Stimulated activated CD4-positive, alpha-beta T cell treated with anti-CD3 and anti-CD28 coated beads, Interleukin-15, amount 100 ng/mL, for 24 hours (primary cell): Measurements from ENCODE around the gene FGFBP2.

Experiments
- DNase-seq: peaks from one replicate; pipeline ENCODE4 v3.0.0-alpha.2; 2020

The FGFBP2 gene, protein sequence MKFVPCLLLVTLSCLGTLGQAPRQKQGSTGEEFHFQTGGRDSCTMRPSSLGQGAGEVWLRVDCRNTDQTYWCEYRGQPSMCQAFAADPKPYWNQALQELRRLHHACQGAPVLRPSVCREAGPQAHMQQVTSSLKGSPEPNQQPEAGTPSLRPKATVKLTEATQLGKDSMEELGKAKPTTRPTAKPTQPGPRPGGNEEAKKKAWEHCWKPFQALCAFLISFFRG

DNA sequence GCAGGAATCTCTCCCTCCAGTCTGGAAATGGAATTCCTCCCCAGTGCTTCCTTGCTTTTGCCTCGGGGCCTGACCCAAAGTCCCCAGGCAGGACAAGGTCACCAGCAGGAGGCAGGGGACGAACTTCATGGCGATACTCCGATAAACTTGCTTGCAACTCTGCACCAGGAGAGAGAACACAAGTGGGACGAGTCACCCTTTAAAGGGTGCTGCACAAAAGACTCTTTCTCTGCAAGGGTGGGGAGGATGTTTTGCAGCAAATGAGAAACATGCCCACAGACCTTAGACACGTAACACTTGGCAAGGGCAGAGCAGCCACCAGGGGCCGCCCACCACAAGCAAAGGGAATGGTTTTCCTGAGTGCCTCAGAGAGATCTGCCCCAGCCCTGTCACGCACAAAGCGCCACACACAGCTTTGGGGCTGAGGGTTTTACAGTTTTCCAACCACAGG is at the start of gene FGFBP2:
TSS of gene FGFBP2 (minus strand) at position 175 of the 451 bp plus-strand sequence. CDS start at position 129, 46 bp downstream.
- DNase-seq: peak; percentile 76

DNA sequence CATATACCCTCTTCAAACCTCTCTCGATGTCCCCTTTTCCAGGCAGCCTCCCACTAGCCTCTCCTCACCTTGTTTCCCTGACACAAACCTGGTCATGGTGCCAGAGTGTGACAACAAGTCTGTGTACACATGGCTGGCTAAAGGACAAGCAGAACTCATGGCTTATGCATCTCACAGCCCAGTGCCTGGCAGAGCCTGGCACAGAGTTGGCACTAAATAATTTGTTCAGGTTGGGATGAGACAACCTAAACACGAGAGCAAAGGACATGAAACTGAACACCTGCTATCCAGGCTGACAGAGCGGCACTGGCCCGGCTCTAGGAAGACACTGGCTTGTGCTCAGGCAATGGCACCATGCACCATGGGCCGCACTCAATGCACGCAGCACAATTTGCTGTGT is 48.2 kb upstream of the FGFBP2 start:
- DNase-seq: no peak

DNA sequence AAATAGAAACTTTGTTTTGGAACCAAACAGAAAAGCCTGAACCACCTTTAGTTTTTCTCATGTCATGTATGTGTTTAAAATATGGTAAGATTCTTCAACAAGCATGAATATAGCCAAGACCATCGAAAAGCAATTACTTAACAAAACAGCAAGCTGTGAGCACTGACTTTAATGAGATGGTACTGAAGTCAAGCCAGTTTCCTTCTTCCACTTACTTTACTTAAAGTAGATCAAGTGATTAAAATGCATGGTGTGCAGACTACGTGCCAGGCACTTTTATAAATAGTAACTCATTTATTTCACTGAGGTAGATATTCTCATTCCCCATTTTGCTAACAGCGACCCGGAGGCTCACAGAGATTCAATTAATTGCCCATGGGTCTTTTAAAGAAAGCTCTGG is 46.2 kb upstream of the FGFBP2 start:
- no peak for DNase-seq

DNA sequence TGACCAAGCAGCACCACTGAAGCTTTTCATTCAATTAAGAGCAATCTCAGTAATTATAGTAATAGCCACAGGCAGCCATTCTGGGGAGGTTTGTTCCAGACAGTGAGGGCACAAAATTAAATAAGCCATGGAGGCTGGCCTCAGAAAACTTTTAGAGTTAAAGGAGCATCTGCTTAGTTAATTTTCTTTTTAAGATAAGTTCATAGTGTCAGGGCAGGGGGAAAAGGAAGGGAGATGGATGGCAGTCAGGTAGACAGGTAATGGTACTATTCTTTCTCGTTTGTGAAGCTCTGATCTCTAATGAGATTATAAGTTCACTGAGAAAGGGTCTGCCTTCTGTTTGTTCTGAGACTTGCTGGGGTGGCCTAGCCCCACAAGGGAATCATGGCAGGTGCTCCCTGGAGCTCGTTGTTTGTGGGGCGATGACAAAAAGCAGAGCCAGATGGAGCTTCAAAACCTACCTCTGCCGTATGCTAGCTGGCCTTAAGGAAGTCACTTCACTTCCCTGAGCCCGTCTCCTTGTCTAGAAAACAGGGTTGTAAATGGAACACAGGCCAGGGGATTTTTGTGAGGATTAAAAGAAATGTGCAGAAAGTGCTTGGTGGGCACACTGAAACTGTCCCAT is 44.6 kb upstream of the FGFBP2 start:
- DNase-seq: no peak

DNA sequence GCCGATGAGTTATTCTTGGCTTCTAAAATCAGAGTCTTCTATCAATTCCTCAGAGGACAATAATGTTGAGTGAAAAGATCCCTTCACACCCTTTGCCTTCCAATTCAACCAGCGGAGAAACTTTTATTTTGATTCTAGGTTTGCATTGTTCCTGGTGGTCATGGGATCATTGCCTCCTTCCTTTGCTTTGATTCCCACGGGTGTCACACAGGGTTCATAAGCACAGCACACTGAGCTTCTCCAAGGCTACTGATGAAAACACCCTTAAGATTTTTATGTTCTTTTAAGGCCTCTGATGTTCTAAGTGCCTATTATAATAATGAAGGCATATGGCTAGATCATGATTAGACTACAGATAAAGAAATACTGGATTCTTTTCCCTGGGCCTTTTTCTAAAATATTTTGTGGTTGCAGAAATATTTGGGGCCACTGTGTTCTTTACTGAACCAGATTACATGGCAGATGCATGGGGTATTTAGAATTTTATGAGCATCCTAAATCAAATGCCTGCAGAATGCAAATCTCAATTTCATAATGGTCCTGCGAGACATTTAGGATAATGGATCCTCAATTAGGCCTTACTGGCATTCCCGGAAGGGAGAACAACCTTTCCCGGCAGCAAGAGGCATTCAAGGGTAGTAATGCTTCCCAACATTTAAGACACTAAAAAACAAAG is 43.9 kb upstream of the FGFBP2 start:
- no peak for DNase-seq

DNA sequence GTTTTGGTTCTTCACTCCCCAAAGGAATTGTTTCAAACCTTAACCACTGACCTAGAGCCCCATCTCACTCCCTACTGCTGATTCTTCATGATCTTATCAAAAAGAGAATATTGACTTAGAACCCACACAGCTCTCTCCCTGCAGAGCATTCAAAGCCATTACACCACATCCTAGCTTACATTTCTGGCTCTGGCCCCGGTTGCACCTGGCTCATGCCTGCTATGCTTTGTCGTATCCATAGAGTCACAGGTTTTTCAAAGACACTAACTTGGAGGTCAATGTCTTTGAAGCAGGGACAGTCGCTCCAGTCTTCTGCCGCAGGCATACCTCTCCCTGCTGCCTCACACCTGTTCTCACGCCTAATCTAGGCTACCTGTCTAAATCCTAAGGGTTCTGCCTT is 42.7 kb upstream of the FGFBP2 start:
- no peak for DNase-seq

DNA sequence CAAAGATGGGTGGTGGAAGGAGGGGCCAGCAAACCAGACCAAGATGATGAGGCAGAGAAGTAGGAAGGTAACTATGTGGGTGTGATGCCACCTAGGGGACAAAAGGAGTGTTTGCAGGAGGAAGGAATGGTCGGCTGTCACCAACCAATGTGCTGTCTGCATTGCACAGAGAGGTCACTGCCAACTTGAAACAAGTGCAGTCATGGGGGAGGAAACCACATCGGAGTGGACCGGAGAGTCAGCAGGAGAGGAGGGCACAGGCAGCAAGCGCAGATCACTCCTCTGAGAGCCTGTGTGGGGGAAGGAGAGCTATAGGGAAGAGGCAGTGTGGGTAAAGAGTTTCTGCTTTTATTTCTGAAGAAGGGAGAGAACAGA is 38.5 kb upstream of the FGFBP2 start:
- DNase-seq: peak; percentile 55

DNA sequence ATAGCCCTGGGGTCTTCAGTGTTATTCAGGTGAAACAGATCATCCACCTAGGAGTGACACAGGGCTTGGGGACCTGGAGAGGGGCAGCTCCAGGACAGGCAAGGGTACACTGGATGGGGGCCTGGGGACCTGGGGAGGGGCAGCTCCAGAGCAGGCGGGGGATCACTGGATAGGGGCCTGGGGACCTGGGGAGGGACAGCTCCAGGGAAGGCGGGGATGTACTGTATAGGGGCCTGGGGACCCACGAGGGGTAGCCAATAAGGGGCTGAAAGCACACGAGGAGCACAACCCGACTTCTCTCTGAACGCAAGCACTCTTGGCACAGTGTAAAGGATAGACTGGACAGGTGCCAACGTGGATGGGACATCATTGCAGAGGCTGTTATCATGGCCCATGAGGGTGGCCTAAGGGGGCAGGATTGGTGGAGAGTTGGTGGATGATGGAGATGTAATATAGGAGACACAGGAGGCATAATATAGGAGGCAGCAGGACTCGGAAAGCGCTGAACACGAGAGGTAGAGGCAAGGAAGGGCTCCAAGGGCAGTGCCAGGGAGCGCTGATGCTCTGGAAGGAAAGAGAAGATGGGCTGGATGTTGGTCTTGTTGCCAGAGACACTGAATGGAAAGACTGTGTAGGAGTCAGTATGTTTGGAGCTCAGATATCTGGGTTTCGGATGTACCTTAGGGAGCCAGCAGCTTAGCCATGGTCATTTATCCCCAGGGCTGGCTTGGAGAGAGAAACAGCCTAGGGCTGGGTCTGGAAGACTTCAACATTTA is 37.9 kb upstream of the FGFBP2 start:
- no peak for DNase-seq

DNA sequence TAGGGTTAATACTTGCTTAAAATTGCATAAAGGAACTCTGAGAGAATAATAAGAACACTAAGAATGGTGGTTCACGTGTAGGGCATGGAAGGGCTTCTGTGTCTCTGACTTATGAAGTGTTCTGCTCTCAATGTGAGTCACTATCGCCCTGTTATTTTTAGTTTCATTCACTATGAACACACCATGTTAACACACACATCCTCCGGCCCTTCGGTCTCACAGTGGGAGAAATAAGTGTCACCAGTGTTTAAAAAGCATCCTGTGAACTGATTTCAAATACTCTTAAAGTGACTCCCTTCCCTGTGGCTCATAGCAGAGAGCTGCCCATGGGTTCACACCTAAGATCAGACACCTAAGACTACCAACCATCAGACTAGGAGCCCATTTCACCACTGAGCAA is 33.8 kb upstream of the FGFBP2 start:
- no peak for DNase-seq

DNA sequence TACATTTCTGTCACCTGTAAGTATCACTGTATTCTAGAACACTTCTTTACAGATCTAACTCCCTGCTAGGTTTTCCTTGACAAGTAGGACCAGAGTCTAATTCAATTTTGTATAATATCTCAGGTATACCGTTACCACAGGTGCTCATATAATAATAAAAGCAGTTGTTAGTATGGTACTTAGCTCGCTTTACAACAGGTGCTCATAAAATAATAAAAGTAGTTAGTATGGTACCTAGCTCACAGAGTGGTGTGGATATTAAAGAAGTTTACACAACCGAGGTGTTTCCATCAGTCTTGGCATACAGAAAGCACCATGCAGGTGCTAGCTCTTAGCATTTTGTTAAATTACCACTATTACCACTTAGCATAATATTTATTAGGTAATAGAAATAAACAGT is 32.9 kb upstream of the FGFBP2 start:
- DNase-seq: no peak

DNA sequence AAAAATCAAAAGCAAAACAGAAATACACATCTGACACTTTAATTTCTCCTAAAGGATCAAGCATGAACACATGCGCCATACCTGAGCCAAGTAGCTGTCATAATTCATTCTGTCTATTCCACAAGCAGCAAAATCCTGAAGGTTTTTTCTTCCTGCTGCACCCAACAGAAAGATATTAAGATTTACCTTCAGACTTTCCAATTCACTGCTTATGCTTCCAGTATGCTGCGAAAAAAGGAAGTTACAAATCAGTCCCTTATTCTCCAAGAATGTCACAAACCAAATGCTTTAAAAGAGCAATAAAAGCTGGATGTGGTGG is 29.2 kb upstream of the FGFBP2 start:
- DNase-seq: no peak

DNA sequence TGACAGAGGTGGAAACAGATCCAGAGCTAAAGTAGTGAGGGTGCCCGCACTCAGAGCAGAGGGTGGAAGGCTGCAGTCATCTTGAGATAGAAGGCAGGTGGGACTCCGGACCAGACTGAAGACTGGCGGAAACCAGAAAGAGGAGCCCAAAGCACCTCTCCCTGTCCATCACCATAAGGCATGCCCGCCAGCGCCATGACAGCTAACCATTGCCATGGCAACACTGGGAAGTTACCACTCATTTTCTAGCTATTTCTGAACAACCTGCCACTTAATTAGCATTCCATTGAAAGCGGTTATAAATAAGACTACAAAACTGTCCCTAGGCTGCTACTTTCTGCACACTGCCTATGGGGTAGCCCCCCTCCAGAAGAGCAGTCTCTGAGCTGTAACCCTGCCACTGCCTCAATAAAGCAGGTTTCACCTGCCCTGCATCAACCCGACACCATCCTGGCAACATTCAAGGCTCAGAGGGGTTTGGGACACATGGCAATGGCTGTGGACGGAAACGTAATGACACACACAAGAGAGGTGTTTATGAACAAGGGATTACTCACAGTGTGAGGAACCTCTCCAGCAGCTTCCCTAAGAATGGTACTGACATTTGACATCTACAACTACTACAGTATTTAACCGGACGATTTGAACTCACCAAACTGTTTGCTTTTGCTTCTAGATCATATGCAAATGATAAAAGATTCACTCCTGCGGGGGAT is 27.8 kb upstream of the FGFBP2 start:
- no peak for DNase-seq

DNA sequence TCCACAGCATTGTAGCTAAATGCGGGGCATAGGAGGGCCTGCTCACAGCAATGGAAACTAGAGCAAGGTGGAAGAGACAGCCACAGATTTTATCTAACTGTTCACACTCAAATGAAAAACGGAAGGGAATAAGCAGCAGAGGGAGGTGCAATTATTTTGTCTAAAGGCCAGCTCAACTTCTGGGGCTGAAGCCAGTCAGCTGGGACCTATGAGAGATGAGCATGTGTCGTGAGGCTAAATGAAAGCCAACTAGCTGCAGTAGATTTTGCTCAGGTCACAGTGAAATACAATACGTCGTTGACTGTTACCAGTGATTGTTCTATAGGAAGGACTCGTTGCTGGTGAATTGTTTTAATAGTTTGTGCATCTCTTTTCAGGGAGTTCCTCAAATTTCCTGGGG is 26.4 kb upstream of the FGFBP2 start:
- DNase-seq: no peak

DNA sequence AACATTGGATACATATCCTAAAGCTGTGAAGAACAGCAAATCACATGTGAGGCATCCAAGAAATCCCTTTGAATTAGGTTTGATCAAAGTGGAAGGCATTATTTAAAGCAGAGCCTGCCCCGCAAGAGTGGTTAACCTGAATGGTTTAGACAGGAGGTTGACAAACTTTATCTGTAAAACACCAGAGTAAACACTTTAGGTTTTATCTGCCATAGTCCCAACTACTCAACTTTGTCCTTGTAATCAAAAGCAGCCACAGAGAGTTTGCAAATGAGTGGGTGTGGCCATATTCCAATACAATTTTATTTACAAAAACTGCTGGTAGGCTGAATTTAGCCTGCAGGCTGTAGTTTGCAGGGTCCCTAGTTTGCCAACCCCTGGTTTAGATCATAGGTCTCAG is 25.2 kb upstream of the FGFBP2 start:
- DNase-seq: no peak

DNA sequence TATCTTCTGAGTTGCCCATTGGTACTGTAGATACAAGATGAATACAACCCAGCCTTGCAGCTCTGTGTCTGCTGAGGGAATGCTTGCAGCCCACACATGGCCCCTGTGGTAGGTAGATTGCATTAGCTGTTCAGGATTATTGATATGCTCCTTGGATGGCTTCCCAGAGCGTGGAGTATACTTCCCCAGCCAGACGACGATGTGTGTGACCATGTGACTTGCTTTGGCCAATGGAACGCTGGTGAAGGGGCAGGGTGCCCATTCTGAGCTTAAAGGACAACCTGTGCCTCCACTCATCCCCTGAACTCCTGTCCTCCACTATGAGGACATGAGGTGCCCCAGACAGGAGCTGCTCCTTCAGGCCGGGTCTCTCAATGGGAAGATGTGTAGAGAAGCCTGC is 23.9 kb upstream of the FGFBP2 start:
- no peak for DNase-seq

DNA sequence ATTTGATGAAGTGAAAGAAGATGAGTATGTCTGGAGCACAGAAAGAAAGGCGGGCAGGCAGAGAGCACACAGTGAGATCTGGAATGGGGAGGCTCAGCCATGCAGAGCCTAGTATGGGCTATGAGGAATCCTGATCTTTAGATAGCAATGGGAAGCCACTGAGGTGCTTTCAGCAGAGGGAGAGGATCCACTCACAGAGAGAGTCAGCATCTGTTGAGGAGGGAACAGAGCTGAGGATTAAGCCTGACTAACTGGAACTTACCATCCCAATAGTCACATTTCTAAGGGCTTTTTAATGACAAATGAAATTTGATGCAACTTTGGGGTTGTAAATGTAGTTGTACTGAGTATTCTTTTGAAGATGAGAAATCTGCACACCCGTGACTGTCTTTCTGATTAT is 20.6 kb upstream of the FGFBP2 start:
- no peak for DNase-seq

DNA sequence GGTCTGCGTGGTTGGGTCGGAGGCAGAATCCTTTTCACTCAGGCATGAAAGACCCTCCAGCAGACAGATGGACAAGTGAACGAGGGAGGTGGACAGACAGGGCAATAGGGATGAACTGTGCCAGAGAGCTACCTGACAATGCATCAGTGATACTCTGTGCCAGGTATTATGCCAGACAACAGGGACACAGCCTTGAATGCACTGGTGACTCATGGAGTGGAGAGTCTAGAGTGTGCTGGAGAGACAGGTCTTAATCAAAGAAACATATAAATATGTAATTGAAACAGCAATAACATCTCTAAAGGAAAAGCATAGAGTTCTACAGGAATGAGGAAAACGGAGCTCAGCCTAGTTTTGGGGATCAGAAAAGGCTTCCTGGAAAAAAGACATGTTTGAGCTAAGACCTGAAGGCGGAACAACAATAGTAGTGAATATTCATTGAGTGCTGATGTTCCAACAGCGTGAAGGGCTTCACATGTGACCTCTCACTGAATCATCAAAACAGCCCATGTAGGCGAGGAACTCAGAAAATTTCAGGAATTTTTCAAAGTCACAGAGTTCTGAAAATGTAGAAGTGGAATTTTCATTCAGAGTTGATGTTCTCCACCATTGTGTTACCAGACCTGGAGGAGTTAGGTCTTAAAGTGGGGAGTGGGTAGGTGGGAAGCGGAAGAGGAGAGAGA is 20.0 kb upstream of the FGFBP2 start:
- no peak for DNase-seq

DNA sequence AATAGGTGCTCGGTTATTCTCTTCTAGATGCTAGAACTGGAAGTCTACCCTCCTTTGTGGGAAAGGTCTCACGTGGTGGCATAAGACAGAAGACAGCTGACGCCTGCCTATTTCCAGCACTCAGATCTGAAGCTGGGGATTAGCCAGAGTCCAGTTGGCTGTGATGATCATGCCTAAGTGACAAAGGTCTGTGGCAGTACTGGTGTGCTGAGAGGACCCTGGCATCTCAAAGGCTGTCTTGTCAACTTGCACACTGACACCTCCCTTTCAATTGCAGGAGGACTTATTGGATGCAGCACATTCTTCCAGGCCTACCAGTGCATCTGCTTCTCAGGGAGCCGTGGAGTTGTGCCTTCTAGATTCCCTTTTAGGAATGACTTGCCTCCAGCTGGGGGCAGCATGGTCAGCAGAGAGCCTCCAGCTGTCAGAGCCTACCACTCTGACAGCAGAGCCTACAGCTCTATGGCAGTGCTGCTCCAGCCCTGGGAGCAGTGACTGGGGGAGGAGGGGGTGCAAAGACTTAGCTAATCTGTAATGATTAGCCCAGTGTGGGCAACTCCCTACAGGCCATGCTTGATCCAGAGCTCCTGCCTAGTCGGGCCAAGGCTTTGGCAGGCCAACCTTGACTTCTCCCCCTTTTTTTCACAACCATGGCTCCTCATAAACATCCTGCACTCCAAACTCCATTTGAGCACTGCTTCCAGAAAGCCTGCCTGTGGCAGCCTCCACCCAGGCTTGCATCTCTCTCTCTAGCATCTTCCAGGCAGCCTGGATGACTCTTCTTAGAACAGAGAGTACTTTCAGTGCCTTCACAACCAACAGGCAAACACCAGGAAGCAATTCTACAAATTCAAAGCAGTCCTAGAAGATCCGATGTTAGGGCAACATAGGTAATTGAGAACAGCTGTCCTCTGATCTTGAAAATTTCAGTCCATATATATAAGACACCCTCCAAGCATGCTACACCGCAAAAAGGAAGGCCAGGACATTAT is 13.8 kb upstream of the FGFBP2 start:
- DNase-seq: no peak

DNA sequence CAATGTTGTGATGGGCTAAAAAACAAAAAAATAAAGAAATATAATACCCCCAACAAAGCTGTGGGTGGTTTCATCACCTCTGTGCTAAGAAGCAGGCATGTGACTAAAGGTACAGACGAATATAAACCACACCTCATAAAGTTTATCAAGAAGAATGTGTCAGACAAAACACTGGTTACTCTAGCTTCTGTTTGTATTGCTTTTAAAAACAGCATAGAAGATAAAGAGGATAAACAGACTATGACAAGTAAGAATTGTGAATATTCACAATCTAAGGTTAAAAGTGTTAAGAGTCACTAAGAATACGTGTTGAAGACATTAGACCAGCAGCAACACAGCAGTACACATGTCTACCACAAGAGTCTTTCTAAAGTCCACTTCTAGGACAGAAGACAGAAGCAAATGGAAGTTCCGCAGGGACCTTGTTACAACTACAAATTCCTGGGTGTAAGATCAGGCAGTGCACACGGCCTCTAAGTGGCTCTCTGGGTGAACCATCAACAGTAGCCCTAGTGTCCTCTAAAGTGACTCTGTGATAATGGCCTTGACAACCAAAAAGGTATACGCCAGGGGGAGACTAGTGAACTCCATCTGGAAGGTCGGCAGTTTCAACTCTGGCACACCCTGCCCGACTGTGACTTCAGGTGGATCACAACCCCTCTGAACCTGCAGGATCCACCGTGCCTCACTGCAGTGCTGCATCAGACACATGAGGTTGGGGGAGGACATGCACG is 8.3 kb upstream of the FGFBP2 start:
- no peak for DNase-seq

DNA sequence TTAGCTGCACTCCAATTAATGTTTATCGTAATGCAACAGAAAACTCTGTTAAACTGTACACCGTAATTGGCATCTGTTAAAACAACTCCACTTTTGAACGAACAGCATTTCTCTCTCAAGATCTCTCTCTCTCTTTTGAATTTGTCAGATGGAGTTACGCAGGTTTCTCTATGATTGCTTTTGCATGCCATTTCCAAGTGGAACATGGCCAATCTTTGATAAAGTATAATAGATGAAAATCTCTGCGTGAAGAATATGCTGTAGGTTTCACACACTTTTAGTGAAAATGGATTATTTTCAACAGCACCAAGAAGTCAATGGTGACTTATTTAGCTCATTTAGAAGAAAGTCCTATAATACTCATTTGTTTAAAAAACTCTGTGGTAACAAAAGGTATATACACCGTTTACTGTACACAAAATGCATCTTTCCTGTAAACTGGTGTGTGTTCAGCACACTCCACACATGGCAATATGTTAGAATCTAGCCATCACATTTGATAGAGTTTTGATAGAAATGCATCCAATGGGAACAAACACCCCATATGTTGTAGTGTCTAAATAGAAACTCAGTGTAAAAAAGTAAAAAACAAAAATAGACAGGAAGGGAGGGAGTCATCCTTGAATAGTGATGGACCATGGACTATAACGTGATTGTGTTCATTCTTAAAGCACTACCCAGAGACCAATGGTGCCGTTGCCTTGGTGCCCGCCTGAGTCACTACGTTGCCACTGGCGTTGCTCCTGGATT is 5.8 kb upstream of the FGFBP2 start:
- no peak for DNase-seq
